K562 (cell line): ENCODE results near the gene HMGN3. TPM values are rescaled to one million over a fixed set of nuclear protein-coding genes. Genes with fewer than 3 reads are reported as not detected.

Experiments used
- ATAC-seq: fragments of 200-7000 bp; cut with Tn5 transposase; 3 replicates; pipeline ENCODE4 v1.9.1; 2020; ENCODE audit warnings: moderate library complexity
- BruUV-seq: library from RNA; stranded (reverse); fragments of 400-500 nt; replicated peaks from 2 replicates; lab custom pipeline; 2021; lab: Mats Ljungman, UMichigan
- CTCF ChIA-PET: fragments of 300-600 bp; formaldehyde crosslinking; extraction: SDS; loops from one replicate; lab custom pipeline; 2021; ENCODE audit warnings: low intra/inter-chr PET ratio; lab: Yijun Ruan, JAX
- POLR2A ChIA-PET: fragments of 300-600, 350-650 bp; sonication (Branson Sonifier 250); formaldehyde crosslinking; extraction: SDS; loops from one replicate; lab custom pipeline; 2021; ENCODE audit warnings: antibody characterized with exemption, inconsistent platforms; lab: Yijun Ruan, JAX
- DNase-seq, 4 experiments: peaks; one replicate each; pipeline versions ENCODE4 v3.0.0 to v3.0.0-alpha.2; 2011 to 2018; ENCODE audit warnings: low spot score in 3 of 4, mixed read lengths in 3 of 4; ENCODE audit errors: extremely low read depth in 1 of 4
- FAIRE-seq: peaks from 2 replicates; lab custom pipeline; 2011; peaks lifted over from hg19 to GRCh38; lab: Jason Lieb, UNC
- H2AFZ ChIP-seq: 2 replicates; pipeline ENCODE4 v1.6.0; 2011; ENCODE audit warnings: low read depth, low read length, control low read depth, inconsistent platforms
- H3K27ac ChIP-seq: fragments of 200-600 bp; 3 replicates; pipeline ENCODE4 v1.8.0; 2011; ENCODE audit warnings: low read depth, mild to moderate bottlenecking, control low read depth, inconsistent platforms, low read length, moderate library complexity, mixed read lengths; ENCODE audit errors: extremely low read depth
- H3K27me3 ChIP-seq, 2 experiments: fragments of 300-600 bp in 1 of 2; 2 replicates in 1 of 2; 3 replicates in 1 of 2; pipeline versions ENCODE4 v1.6.0 to v1.8.0; 2011; ENCODE audit warnings: inconsistent platforms in 2 of 2, low read length in 2 of 2, mild to moderate bottlenecking in 1 of 2, mixed read lengths in 1 of 2, moderate library complexity in 1 of 2; ENCODE audit not compliant: control insufficient read depth in 2 of 2, insufficient read depth in 2 of 2
- H3K36me3 ChIP-seq: fragments of 300-600 bp; 3 replicates; pipeline ENCODE4 v1.8.0; 2011; ENCODE audit warnings: mild to moderate bottlenecking, low read length, inconsistent platforms; ENCODE audit not compliant: control insufficient read depth, insufficient read depth
- H3K4me1 ChIP-seq, 2 experiments: fragments of 200-600 bp in 1 of 2; replicated peaks in 1 of 2; 2 replicates in 1 of 2; 3 replicates in 1 of 2; pipeline versions ENCODE4 v1.5.1 to v1.8.0; 2011; ENCODE audit warnings: inconsistent platforms in 2 of 2, low read length in 2 of 2, mild to moderate bottlenecking in 1 of 2, mixed read lengths in 1 of 2, moderate library complexity in 1 of 2; ENCODE audit not compliant: control insufficient read depth in 2 of 2, insufficient read depth in 2 of 2
- H3K4me2 ChIP-seq: 2 replicates; pipeline ENCODE4 v1.6.1; 2011; ENCODE audit warnings: low read length, control low read depth, inconsistent platforms, mixed read lengths; ENCODE audit not compliant: insufficient read depth
- H3K4me3 ChIP-seq: fragments of 200-600 bp; sonication (generic), shearing (Covaris generic); 2 replicates; pipeline ENCODE4 v1.5.1; 2016; ENCODE audit warnings: control low read depth, inconsistent platforms
- H3K79me2 ChIP-seq: fragments of 200-600 bp; 3 replicates; pipeline ENCODE4 v1.8.0; 2011; ENCODE audit warnings: low read length, inconsistent platforms; ENCODE audit not compliant: control insufficient read depth, insufficient read depth
- H3K9ac ChIP-seq, 2 experiments: 2 replicates each; pipeline versions ENCODE4 v1.6.0 to v1.6.1; 2011; ENCODE audit warnings: low read depth in 2 of 2, low read length in 2 of 2, control low read depth in 1 of 2, inconsistent platforms in 1 of 2, mild to moderate bottlenecking in 1 of 2, mixed read lengths in 1 of 2; ENCODE audit not compliant: insufficient read depth in 1 of 2
- H3K9me1 ChIP-seq: one replicate; pipeline ENCODE4 v1.6.0; 2011; ENCODE audit warnings: inconsistent platforms, mild to moderate bottlenecking, low read length, moderate library complexity; ENCODE audit not compliant: control insufficient read depth, insufficient read depth
- H3K9me3 ChIP-seq: replicated peaks from 2 replicates; pipeline ENCODE4 v1.5.1; 2011; ENCODE audit warnings: low read depth, low read length, inconsistent platforms; ENCODE audit not compliant: control insufficient read depth, insufficient read depth
- H4K20me1 ChIP-seq: replicated peaks from 2 replicates; pipeline ENCODE4 v1.6.1; 2011; ENCODE audit warnings: low read length, inconsistent platforms, mixed read lengths; ENCODE audit not compliant: control insufficient read depth, insufficient read depth
- ATF7 ChIP-seq: fragments of 450-650 bp; IDR thresholded peaks from 2 replicates; pipeline ENCODE4 v1.7.1; 2014; ENCODE audit warnings: mild to moderate bottlenecking, moderate library complexity
- FOXP1 ChIP-seq: sonication (generic); formaldehyde crosslinking; IDR thresholded peaks from 2 replicates; pipeline ENCODE4 v1.8.0; 2022; ENCODE audit warnings: mild to moderate bottlenecking, missing genetic modification reagents
- HDAC6 ChIP-seq: IDR thresholded peaks from 2 replicates; pipeline ENCODE4 v1.6.1; 2012; ENCODE audit warnings: low read depth, mild to moderate bottlenecking, control low read depth, inconsistent platforms, low read length, moderate library complexity
- SP2 ChIP-seq: IDR thresholded peaks from 2 replicates; pipeline ENCODE4 v1.6.1; 2011; ENCODE audit warnings: mild to moderate bottlenecking, low read depth, low read length, moderate library complexity; ENCODE audit not compliant: poor library complexity, severe bottlenecking; ENCODE audit errors: extremely low read depth
- ZNF24 ChIP-seq: fragments of 450-650 bp; IDR thresholded peaks from 2 replicates; pipeline ENCODE4 v1.6.1; 2016
- ZNF354B ChIP-seq: fragments of 250-450 bp; sonication (Bioruptor Pico); IDR thresholded peaks from 2 replicates; pipeline ENCODE4 v1.4.0; 2020
- WGBS: fragments of 100-300 bp; shearing (Covaris generic); methylation state at CpG from one replicate; pipeline ENCODE4 v1.1.6; 2016; ENCODE audit warnings: low coverage, mixed read lengths; ENCODE audit not compliant: insufficient coverage; ENCODE audit errors: missing lambda C conversion rate; 5-methylcytosine and 5-hydroxymethylcytosine counted together
- in situ Hi-C: fragments of 300-500 bp; cut with MboI; formaldehyde crosslinking; loops from 4 replicates; pipeline ENCODE4 v1.15.0; 2018; ENCODE audit warnings: inconsistent platforms, mixed read lengths
- intact Hi-C: fragments of 100-400 bp; cut with micrococcal nuclease; formaldehyde crosslinking; loops from 2 replicates; pipeline ENCODE4 v1.14.2; 2022
- polyA plus RNA-seq, 8 experiments: library from polyadenylated mRNA; depleted of rRNA in 4 of 8; stranded (reverse) in 5 of 8; unstranded in 3 of 8; fragments of >200 nt; fragmentation: Nextera tagmentation in 2 of 8; fragmentation: Illumina TruSeq in 1 of 8; extraction: Ambion mirVana in 2 of 8; extraction: Trizol in 1 of 8; gene quantifications; 2 replicates each; pipeline versions ENCODE4 v1.2.1 to v1.2.3, GENCODE V29; 2011 to 2014; ENCODE audit warnings: inconsistent platforms in 1 of 8, missing spikeins in 1 of 8
- total RNA-seq, 7 experiments: library from RNA; depleted of rRNA in 6 of 7; stranded (reverse); fragments of >200 nt in 6 of 7; fragmentation: Illumina TruSeq in 2 of 7; extraction: Trizol in 2 of 7; gene quantifications; 2 replicates each; pipeline versions ENCODE4 v1.2.1 to v1.2.3, GENCODE V29; 2011 to 2021; ENCODE audit warnings: low replicate concordance in 1 of 7
- TF ChIP-seq, protein P1 (sequence below), 3 experiments: IDR thresholded peaks in 2 of 3; conservative IDR thresholded peaks in 1 of 3; 2 replicates each; pipeline ENCODE4 v1.5.1; 2011 to 2012; ENCODE audit warnings: low read length in 3 of 3, mild to moderate bottlenecking in 3 of 3, control low read depth in 2 of 3, improper control_type of control experiment in 1 of 3, inconsistent platforms in 1 of 3, low read depth in 1 of 3, mixed read lengths in 1 of 3, moderate library complexity in 1 of 3; ENCODE audit not compliant: insufficient read depth in 2 of 3

Gene HMGN3
- total and polyA plus RNA-seq, 9 of the 15 experiments (the other 6 are each of a cell fraction or from before 2014, with no cell fraction given) = 42.1 to 154 (median 88.1) TPM

DNA sequence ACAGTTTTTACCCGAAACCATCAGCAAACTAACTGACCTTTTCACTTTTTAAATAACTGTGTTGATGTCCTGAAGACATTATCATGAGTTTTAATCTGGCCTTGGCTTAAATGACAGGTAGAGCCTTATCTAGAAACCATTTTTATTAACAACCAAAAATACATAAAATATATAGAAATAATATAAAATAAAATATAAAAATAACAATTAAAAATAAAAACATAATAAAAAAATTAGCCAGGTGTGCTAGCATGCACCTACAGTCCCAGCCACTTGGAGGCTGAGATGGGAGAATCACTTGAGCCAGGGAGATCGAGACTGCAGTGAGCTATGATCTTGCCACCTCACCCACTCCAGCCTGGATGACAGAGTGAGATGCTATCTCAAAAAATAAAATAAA lies 21.6 kb downstream of the HMGN3 start:
- Histone ChIP-seq H3K4me3 (no peak overlapping the region), H4K20me1 (0 out of 2 replicates have a peak, but pooled peaks cover 3% of the 10 kb centered on the region), H3K36me3 (no peaks in the 10 kb centered on the region), H3K9me1 (no peaks in the 10 kb centered on the region), H3K27me3 (no peaks in the 10 kb centered on the region), H3K79me2 (no peaks in the 10 kb centered on the region; the same call in 2 of the 3 replicates), H2AFZ (no peak overlapping the region), H3K4me2 (no peak overlapping the region), H3K9me3 (no peaks in the 10 kb centered on the region), H3K9ac (no peak overlapping the region), H3K4me1 (no peaks in the 10 kb centered on the region; a peak in 1 of 5 replicates), H3K27ac (no peak overlapping the region)
- no peak for FAIRE-seq
- intact Hi-C loops = no loop called here
- no peak for DNase-seq
- 45% methylated on average over 2 of the region's 2 CpGs for WGBS
- ChIA-PET POLR2A (interaction anchor here (0.8 to 1.0 kb wide), 2 partner anchors 8 to 14 kb away, joined by 3 read pairs; no protein-coding TSS in a partner anchor), CTCF (no interaction called here)
- BruUV-seq = no TSS peak
- in situ Hi-C loops = no loop called here
- ATAC-seq = no peak
- TF ChIP-seq ZNF24 = no peak
- TF ChIP-seq ATF7 = no peak
- no peak for TF ChIP-seq ZNF354B (CRISPR knock-in tag)
- TF ChIP-seq, protein P1, sequence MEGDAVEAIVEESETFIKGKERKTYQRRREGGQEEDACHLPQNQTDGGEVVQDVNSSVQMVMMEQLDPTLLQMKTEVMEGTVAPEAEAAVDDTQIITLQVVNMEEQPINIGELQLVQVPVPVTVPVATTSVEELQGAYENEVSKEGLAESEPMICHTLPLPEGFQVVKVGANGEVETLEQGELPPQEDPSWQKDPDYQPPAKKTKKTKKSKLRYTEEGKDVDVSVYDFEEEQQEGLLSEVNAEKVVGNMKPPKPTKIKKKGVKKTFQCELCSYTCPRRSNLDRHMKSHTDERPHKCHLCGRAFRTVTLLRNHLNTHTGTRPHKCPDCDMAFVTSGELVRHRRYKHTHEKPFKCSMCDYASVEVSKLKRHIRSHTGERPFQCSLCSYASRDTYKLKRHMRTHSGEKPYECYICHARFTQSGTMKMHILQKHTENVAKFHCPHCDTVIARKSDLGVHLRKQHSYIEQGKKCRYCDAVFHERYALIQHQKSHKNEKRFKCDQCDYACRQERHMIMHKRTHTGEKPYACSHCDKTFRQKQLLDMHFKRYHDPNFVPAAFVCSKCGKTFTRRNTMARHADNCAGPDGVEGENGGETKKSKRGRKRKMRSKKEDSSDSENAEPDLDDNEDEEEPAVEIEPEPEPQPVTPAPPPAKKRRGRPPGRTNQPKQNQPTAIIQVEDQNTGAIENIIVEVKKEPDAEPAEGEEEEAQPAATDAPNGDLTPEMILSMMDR (IDR thresholded peaks at IDR 0.05 in 2 of 3, conservative IDR thresholded peaks at IDR 0.05 in 1 of 3; ENCODE audit: insufficient read depth in 2 of 3, low read depth in 1 of 3, low read length in 3 of 3) = no peak
- TF ChIP-seq HDAC6 = no peak
- TF ChIP-seq SP2 = no peak
- TF ChIP-seq FOXP1 (CRISPR knock-in tag) = no peak
- TF ChIP-seq, all 486 proteins: peak for 0
